GM12878 (cell line): Measurements from ENCODE around the gene FOXF1. TPM values are rescaled to one million over a fixed set of nuclear protein-coding genes. Genes with fewer than 3 reads are reported as not detected.

ENCODE experiments used
- ATAC-seq: fragments of 200-7000 bp; cut with Tn5 transposase; 3 replicates; pipeline ENCODE4 v1.9.1; 2020; ENCODE audit warnings: mild to moderate bottlenecking, moderate library complexity
- BruUV-seq: library from RNA; stranded (reverse); fragments of 400-500 nt; replicated peaks from 2 replicates; lab custom pipeline; 2021; lab: Mats Ljungman, UMichigan
- CTCF ChIA-PET: fragments of 300-600 bp; sonication (Branson Sonifier 250); formaldehyde crosslinking; extraction: SDS; loops from one replicate; lab custom pipeline; 2021; ENCODE audit warnings: inconsistent platforms; lab: Yijun Ruan, JAX
- POLR2A ChIA-PET: fragments of 350-600 bp; formaldehyde crosslinking; extraction: SDS; loops from one replicate; lab custom pipeline; 2021; ENCODE audit warnings: inconsistent platforms; lab: Charles Lee
- RAD21 ChIA-PET: fragments of 300-600 bp; sonication (Branson Sonifier 250); formaldehyde crosslinking; loops from one replicate; lab custom pipeline; 2023; ENCODE audit warnings: antibody characterized with exemption; ENCODE audit not compliant: unreplicated experiment; lab: Charles Lee
- SMC1A ChIA-PET: fragments of 300-600 bp; sonication (Branson Sonifier 250); formaldehyde crosslinking; loops from one replicate; lab custom pipeline; 2023; ENCODE audit not compliant: unreplicated experiment, uncharacterized antibody; lab: Charles Lee
- DNase-seq: peaks from one replicate; pipeline ENCODE4 v3.0.0-alpha.2; 2011; ENCODE audit warnings: low read depth, low spot score
- FAIRE-seq: peaks from 3 replicates; lab custom pipeline; 2011; peaks lifted over from hg19 to GRCh38; lab: Jason Lieb, UNC
- H2AFZ ChIP-seq: 2 replicates; pipeline ENCODE4 v1.6.0; 2011; ENCODE audit warnings: low read depth, low read length, control low read depth; ENCODE audit not compliant: control insufficient read depth
- H3K27ac ChIP-seq: 2 replicates; pipeline ENCODE4 v1.5.1; 2011; ENCODE audit warnings: control low read depth; ENCODE audit not compliant: control insufficient read depth, insufficient read depth
- H3K27me3 ChIP-seq, 2 experiments: replicated peaks in 1 of 2; 2 replicates each; pipeline versions ENCODE4 v1.6.0 to v1.6.1; 2011; ENCODE audit warnings: low read length in 1 of 2; ENCODE audit not compliant: control insufficient read depth in 2 of 2, insufficient read depth in 2 of 2
- H3K36me3 ChIP-seq, 2 experiments: 2 replicates each; pipeline ENCODE4 v1.5.1; 2011; ENCODE audit warnings: low read length in 1 of 2; ENCODE audit not compliant: control insufficient read depth in 2 of 2, insufficient read depth in 2 of 2
- H3K4me1 ChIP-seq: 2 replicates; pipeline ENCODE4 v1.6.1; 2011; ENCODE audit warnings: mild to moderate bottlenecking, low read length, moderate library complexity, mixed read lengths; ENCODE audit not compliant: control insufficient read depth, insufficient read depth
- H3K4me2 ChIP-seq: 2 replicates; pipeline ENCODE4 v1.6.0; 2011; ENCODE audit warnings: control low read depth; ENCODE audit not compliant: control insufficient read depth, insufficient read depth
- H3K4me3 ChIP-seq: fragments of 200-600 bp; sonication (generic); 2 replicates; pipeline ENCODE4 v1.5.1; 2016
- H3K79me2 ChIP-seq: 2 replicates; pipeline ENCODE4 v1.6.0; 2011; ENCODE audit warnings: low read length; ENCODE audit not compliant: control insufficient read depth, insufficient read depth
- H3K9ac ChIP-seq: 2 replicates; pipeline ENCODE4 v1.8.0; 2011; ENCODE audit warnings: low read length, control low read depth, mixed read lengths; ENCODE audit not compliant: control insufficient read depth, insufficient read depth
- H3K9me3 ChIP-seq: replicated peaks from 3 replicates; pipeline ENCODE4 v1.5.1; 2011; ENCODE audit warnings: mild to moderate bottlenecking, low read length; ENCODE audit not compliant: control insufficient read depth, insufficient read depth
- H4K20me1 ChIP-seq: 2 replicates; pipeline ENCODE4 v1.6.0; 2011; ENCODE audit not compliant: control insufficient read depth, insufficient read depth
- ESRRA ChIP-seq: IDR thresholded peaks from 2 replicates; pipeline ENCODE4 v1.6.1; 2012; ENCODE audit warnings: mild to moderate bottlenecking, low read length, improper control_type of control experiment
- FOS ChIP-seq: IDR thresholded peaks from 3 replicates; pipeline ENCODE4 v1.6.1; 2011; ENCODE audit warnings: borderline replicate concordance; ENCODE audit not compliant: insufficient read length; ENCODE audit errors: extremely low read depth
- HDAC2 ChIP-seq: fragments of 200-600 bp; sonication (generic); IDR thresholded peaks from 2 replicates; pipeline ENCODE4 v1.6.1; 2017
- HDAC6 ChIP-seq: fragments of 200-600 bp; sonication (generic); IDR thresholded peaks from one replicate; pipeline ENCODE4 v1.8.0; 2017; ENCODE audit warnings: antibody characterized with exemption; ENCODE audit not compliant: unreplicated experiment
- IKZF1 ChIP-seq: fragments of 450-650 bp; conservative IDR thresholded peaks from 2 replicates; pipeline ENCODE4 v1.6.1; 2017; ENCODE audit warnings: antibody characterized with exemption, mild to moderate bottlenecking
- MEF2A ChIP-seq: IDR thresholded peaks from 2 replicates; pipeline ENCODE4 v1.6.1; 2011; ENCODE audit warnings: low read depth, mild to moderate bottlenecking, low read length, moderate library complexity; ENCODE audit not compliant: insufficient read depth
- MEF2B ChIP-seq: fragments of 450-650 bp; IDR thresholded peaks from 2 replicates; pipeline ENCODE4 v1.6.1; 2018; ENCODE audit warnings: mild to moderate bottlenecking, moderate library complexity; ENCODE audit not compliant: partially characterized antibody, poor library complexity, severe bottlenecking
- RFX5 ChIP-seq: IDR thresholded peaks from 2 replicates; pipeline ENCODE4 v1.6.1; 2011; ENCODE audit warnings: low read depth, low read length, improper control_type of control experiment
- ZBED1 ChIP-seq: IDR thresholded peaks from 2 replicates; pipeline ENCODE4 v1.6.1; 2016; ENCODE audit warnings: borderline replicate concordance
- ZZZ3 ChIP-seq: IDR thresholded peaks from 2 replicates; pipeline ENCODE4 v1.6.1; 2011; ENCODE audit warnings: low read depth; ENCODE audit not compliant: control insufficient read depth, insufficient read length
- WGBS: methylation state at CpG from one replicate; pipeline ENCODE4 v1.1.6; 2016; ENCODE audit warnings: low lambda C conversion rate; ENCODE audit not compliant: insufficient replicate concordance, insufficient coverage; ENCODE audit errors: missing lambda C conversion rate; 5-methylcytosine and 5-hydroxymethylcytosine counted together
- in situ Hi-C: fragments of 300-500 bp; cut with MboI; formaldehyde crosslinking; loops from 9 replicates; pipeline ENCODE4 v1.14.3; 2018; ENCODE audit warnings: mixed read lengths
- intact Hi-C: fragments of 100-400 bp; cut with micrococcal nuclease; formaldehyde crosslinking; loops from one replicate; pipeline ENCODE4 v1.14.2; 2022; ENCODE audit not compliant: unreplicated experiment
- polyA plus RNA-seq, 11 experiments: library from polyadenylated mRNA; depleted of rRNA in 4 of 11; unstranded in 6 of 11; stranded (reverse) in 5 of 11; fragments of >200 nt; fragmentation: Nextera tagmentation in 4 of 11; fragmentation: Illumina TruSeq in 1 of 11; extraction: Ambion mirVana in 4 of 11; extraction: Trizol in 1 of 11; gene quantifications; 1 replicate in 1 of 11; 2 replicates in 10 of 11; pipeline versions ENCODE4 v1.2.1 to v1.2.3, GENCODE V29; 2011 to 2016; ENCODE audit warnings: inconsistent platforms in 2 of 11, missing spikeins in 2 of 11, low read depth in 1 of 11
- total RNA-seq, 4 experiments: library from RNA; depleted of rRNA in 3 of 4; stranded (reverse); fragments of >200 nt in 3 of 4; fragmentation: Illumina TruSeq in 1 of 4; extraction: Trizol in 1 of 4; gene quantifications; 2 replicates each; pipeline versions ENCODE4 v1.2.1 to v1.2.3, GENCODE V29; 2013 to 2021
- TF ChIP-seq, protein P1 (sequence below): IDR thresholded peaks from 2 replicates; pipeline ENCODE4 v1.6.1; 2012; ENCODE audit warnings: low read depth, low read length, improper control_type of control experiment

Gene FOXF1
- total and polyA plus RNA-seq, 10 of the 15 experiments (the other 5 are each of a cell fraction or from before 2014, with no cell fraction given): 0.01 TPM; not detected in 9

DNA sequence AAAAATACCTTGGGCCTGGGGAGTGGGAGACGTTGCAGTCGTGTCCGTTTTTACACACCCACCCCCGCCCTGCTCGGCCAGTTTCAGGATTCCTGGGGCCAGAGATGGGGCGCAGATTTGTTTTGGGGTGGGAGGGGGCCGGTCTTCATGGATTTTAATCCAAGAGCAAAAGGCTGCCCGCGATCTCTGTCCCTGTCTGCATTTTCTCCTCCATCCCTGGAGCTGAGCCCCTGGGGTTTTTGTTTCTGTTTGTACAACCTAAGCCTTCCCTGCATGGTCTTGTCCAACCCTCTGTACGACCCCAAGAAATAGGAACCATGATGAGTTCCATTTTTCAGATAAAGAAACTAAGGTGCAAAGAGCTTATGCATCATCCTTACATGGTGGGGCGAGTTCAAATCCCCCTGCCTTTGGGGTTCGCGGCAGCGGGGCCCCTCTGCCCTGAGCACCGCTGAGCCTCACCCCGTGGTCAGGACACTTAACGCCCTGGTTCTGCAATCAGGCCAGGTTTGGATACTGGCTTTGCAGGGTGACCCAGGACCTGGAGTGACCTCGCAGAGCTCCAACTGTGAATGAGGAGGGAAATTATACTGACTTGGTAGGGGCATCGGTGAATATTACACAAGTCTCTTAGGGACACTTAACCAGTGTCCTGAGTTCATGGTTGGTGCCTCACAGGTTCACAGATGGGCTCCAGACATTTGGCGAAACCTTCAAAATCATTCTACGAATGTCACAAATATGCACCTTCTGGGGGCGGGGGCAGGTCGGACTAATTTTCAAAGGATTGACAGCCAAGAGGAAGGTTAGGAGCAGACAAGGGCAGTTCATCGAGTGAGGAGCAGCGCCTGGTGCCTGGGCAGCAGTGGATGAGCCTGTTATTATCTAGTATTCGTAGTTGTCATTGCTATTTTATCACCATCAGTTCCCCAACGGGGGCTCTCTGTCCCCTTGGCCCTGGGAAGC, 4.1 kb upstream of the FOXF1 start:
- SMC1A ChIA-PET: no interaction called here
- Histone ChIP-seq H3K27me3 (peaks cover 35 to 43% of the 10 kb centered on the region in 2 experiments), H3K4me2 (no peak overlapping the region), H4K20me1 (no peaks in the 10 kb centered on the region; the same call in 1 of the 2 replicates), H2AFZ (no peak overlapping the region), H3K79me2 (no peaks in the 10 kb centered on the region), H3K9me3 (no peaks in the 10 kb centered on the region), H3K36me3 (no peaks in the 10 kb centered on the region), H3K4me1 (no peaks in the 10 kb centered on the region; the same call in 1 of the 2 replicates), H3K9ac (no peak overlapping the region), H3K4me3 (no peak overlapping the region), H3K27ac (no peak overlapping the region)
- TF ChIP-seq FOS (no peak), RFX5 (no peak), MEF2A (no peak)
- 21% methylated on average over 27 of the region's 27 CpGs for WGBS
- RAD21 ChIA-PET: no interaction called here
- CTCF ChIA-PET: no interaction called here
- in situ Hi-C loops: no loop called here
- FAIRE-seq (no peak), ATAC-seq (no peak), DNase-seq (no peak)
- POLR2A ChIA-PET: no interaction called here
- no TSS peak for BruUV-seq
- intact Hi-C loops: no loop called here

DNA sequence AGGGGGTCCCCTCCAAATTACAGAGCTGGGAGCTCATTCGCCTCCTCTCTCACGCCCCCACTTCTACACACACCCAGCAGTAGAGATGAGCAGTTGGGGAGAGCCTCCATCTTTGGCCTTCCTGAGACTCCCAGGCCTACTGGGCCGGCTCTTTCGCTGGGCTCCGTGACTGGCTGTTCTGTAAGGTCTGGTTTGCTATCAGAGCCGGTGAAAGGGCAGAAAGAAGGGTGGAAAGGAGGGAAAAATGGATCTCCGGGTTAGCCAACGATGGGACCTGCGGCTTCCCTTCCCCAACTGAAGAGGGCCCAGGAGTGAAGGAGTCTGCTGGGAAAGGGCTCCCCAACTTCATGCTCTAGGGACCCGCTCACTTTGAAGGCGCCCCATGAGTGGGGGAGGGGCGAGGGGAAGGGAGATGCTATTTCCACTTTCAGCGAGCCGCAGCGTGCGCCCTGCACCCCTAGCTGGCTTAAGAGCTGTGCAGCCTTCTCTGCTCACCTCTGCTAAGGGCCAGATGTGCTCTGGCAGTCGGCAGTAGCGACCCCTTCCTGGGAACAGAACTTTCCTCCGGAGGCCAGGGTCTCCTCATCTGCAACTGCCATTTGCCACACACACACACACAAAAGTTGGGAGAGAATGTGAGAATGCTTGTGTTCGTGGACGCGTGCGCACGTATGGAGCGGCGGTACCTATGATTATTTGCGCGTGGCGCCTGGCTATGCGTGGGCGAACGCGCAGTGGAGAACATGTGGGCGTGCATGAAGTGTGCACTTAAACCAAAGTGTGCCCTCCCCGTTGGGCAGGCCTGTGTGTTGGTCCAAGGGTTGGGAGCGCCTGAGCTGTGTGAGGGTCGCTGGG, 2.9 kb upstream of the FOXF1 start:
- ATAC-seq (no peak), DNase-seq (no peak), FAIRE-seq (no peak)
- no peaks in the 10 kb centered on the region for H3K36me3 ChIP-seq
- WGBS: 36% methylated on average over 37 of the region's 37 CpGs
- H3K79me2 ChIP-seq: no peaks in the 10 kb centered on the region
- CTCF ChIA-PET: no interaction called here
- SMC1A ChIA-PET: no interaction called here
- H4K20me1 ChIP-seq: no peaks in the 10 kb centered on the region; the same call in 1 of the 2 replicates
- TF ChIP-seq IKZF1 (no peak), MEF2B (no peak), ZBED1 (no peak), ZZZ3 (no peak), ESRRA (no peak), HDAC6 (peak; percentile 4), HDAC2 (no peak)
- TF ChIP-seq, protein P1, sequence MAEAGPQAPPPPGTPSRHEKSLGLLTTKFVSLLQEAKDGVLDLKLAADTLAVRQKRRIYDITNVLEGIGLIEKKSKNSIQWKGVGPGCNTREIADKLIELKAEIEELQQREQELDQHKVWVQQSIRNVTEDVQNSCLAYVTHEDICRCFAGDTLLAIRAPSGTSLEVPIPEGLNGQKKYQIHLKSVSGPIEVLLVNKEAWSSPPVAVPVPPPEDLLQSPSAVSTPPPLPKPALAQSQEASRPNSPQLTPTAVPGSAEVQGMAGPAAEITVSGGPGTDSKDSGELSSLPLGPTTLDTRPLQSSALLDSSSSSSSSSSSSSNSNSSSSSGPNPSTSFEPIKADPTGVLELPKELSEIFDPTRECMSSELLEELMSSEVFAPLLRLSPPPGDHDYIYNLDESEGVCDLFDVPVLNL: no peak
- no peak overlapping the region for H3K4me3 ChIP-seq
- no peak overlapping the region for H2AFZ ChIP-seq
- BruUV-seq: no TSS peak
- RAD21 ChIA-PET: no interaction called here
- H3K27ac ChIP-seq: no peak overlapping the region
- no peaks in the 10 kb centered on the region; the same call in 1 of the 2 replicates for H3K4me1 ChIP-seq
- peaks cover 35 to 46% of the 10 kb centered on the region in 2 experiments for H3K27me3 ChIP-seq
- intact Hi-C loops: no loop called here
- no peaks in the 10 kb centered on the region for H3K9me3 ChIP-seq
- in situ Hi-C loops: no loop called here
- H3K4me2 ChIP-seq: no peak overlapping the region
- POLR2A ChIA-PET: no interaction called here
- H3K9ac ChIP-seq: no peak overlapping the region
